Activated naive CD8-positive, alpha-beta T cell treated with anti-CD3 and anti-CD28 coated beads, Interleukin-2, amount 10 ng/mL, durations not matched to agents 7 days and 5 days (primary cell): ENCODE results near the gene TPH2. TPM values are rescaled to one million over a fixed set of nuclear protein-coding genes. Genes with fewer than 3 reads are reported as not detected.

Experiments
- ATAC-seq: fragments of 150-1000 bp; cut with Tn5 transposase; one replicate; pipeline ENCODE4 v1.10.0; 2021; ENCODE audit warnings: low read depth, moderate library complexity
- POLR2A ChIA-PET: fragments of 350-600 bp; sonication (Branson Sonifier 250); formaldehyde crosslinking; loops from one replicate; lab custom pipeline; 2021; ENCODE audit warnings: antibody characterized with exemption; lab: Charles Lee
- DNase-seq: peaks from one replicate; pipeline ENCODE4 v3.0.0; 2021
- H3K27ac Mint-ChIP-seq: one replicate; pipeline ENCODE4 v1.8.0; 2022; ENCODE audit warnings: mild to moderate bottlenecking, mixed read lengths
- H3K27me3 Mint-ChIP-seq: one replicate; pipeline ENCODE4 v1.8.0; 2022; ENCODE audit warnings: mild to moderate bottlenecking, moderate library complexity, mixed read lengths
- H3K36me3 Mint-ChIP-seq: one replicate; pipeline ENCODE4 v1.8.0; 2021; ENCODE audit warnings: mild to moderate bottlenecking, mixed read lengths
- H3K4me1 Mint-ChIP-seq: one replicate; pipeline ENCODE4 v1.8.0; 2021; ENCODE audit warnings: mixed read lengths
- H3K4me3 Mint-ChIP-seq: one replicate; pipeline ENCODE4 v1.8.0; 2022; ENCODE audit warnings: mild to moderate bottlenecking, moderate library complexity, mixed read lengths
- H3K9me3 Mint-ChIP-seq: one replicate; pipeline ENCODE4 v1.8.0; 2021; ENCODE audit warnings: mixed read lengths
- total RNA-seq, 2 experiments: library from RNA; stranded (reverse); gene quantifications; one replicate each; pipeline ENCODE4 v1.2.3, GENCODE V29; 2021

Gene TPH2
- total RNA-seq, 2 experiments from 2014 or later, result not detected

- DNase-seq, result no peak
- Mint-ChIP-seq H3K4me1 (no peaks in the 10 kb centered on the region), H3K27ac (no peak overlapping the region), H3K36me3 (no peaks in the 10 kb centered on the region), H3K27me3 (no peaks in the 10 kb centered on the region), H3K4me3 (no peak overlapping the region), H3K9me3 (peaks cover 6% of the 10 kb centered on the region)
- POLR2A ChIA-PET, result no interaction called here
- ATAC-seq, result no peak
These were observed 134.1 kb downstream of the TPH2 start for GRCh38 chr12:72072592-72073212.

DNA sequence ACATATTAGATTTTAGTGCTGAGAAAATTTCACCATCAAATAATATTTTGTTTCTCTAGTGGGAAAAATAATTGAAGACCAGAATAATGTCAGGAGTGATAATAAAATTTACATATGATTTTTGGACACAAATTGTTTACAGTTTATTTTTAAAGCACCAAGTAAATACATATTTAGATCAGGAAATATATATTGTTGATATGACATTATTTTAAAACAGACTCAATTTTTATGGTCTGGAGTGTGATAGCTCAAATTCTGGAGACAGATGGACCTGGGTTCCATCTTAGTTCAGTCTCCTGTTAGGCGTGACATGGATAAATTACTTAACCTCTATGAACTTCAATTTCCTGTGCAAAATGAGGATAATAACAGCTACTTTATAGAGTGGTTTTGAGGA is 135.4 kb downstream of the TPH2 start:
- Mint-ChIP-seq H3K27me3 (no peaks in the 10 kb centered on the region), H3K36me3 (no peaks in the 10 kb centered on the region), H3K9me3 (peaks cover 6% of the 10 kb centered on the region), H3K4me1 (no peaks in the 10 kb centered on the region), H3K4me3 (no peak overlapping the region), H3K27ac (no peak overlapping the region)
- DNase-seq (no peak), ATAC-seq (no peak)
- POLR2A ChIA-PET, result no interaction called here

- Mint-ChIP-seq H3K36me3 (no peaks in the 10 kb centered on the region), H3K4me3 (no peak overlapping the region), H3K9me3 (peaks cover 6% of the 10 kb centered on the region), H3K4me1 (no peaks in the 10 kb centered on the region), H3K27ac (no peak overlapping the region), H3K27me3 (no peaks in the 10 kb centered on the region)
- POLR2A ChIA-PET, result no interaction called here
- DNase-seq, result no peak
- ATAC-seq, result no peak
These were observed 136.3 kb downstream of the TPH2 start for GRCh38 chr12:72074956-72075355.

- H3K4me1 Mint-ChIP-seq, result no peaks in the 10 kb centered on the region
- H3K4me3 Mint-ChIP-seq, result no peak overlapping the region
- H3K27ac Mint-ChIP-seq, result no peak overlapping the region
- POLR2A ChIA-PET, result no interaction called here
- DNase-seq (no peak), ATAC-seq (no peak)
- peaks cover 6% of the 10 kb centered on the region for H3K9me3 Mint-ChIP-seq
- no peaks in the 10 kb centered on the region for H3K36me3 Mint-ChIP-seq
- no peaks in the 10 kb centered on the region for H3K27me3 Mint-ChIP-seq
These were observed 136.8 kb downstream of the TPH2 start for GRCh38 chr12:72075401-72075800.

DNA sequence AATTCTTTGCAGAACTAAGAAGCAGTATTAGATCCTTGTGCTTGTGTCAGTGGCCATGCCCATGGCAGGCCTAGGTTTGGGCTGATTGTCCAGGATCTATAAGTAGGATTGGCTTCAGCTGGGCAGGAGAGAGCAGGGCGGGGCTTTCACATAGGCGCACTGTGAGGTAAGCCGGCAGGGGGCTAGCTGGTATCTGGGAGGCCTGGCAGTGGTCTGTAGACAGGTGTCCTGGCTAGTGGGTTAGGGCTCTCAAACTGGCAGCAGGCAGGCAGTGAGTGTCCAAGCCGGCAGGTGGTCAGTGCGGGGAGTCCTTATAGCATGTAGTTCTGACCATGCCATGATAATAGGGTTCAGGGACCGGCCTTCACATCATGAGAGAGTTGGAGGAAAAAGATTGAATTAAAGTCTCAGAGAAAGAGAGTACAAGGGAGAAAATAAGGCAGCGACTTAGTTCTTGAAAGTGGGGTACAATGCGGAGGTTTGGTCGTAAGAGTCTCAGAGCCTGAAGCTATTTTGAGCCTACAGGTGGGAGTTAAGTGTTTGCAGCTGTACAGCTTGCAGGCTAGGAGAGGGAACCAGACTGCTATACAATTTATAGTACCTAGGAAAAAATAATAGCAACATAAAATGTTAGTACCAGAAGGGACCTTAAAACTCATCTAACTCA is 137.4 kb downstream of the TPH2 start:
- Mint-ChIP-seq H3K36me3 (no peaks in the 10 kb centered on the region), H3K9me3 (peaks cover 6% of the 10 kb centered on the region), H3K27ac (no peak overlapping the region), H3K4me1 (no peaks in the 10 kb centered on the region), H3K4me3 (no peak overlapping the region), H3K27me3 (no peaks in the 10 kb centered on the region)
- DNase-seq (no peak), ATAC-seq (no peak)
- POLR2A ChIA-PET, result no interaction called here

DNA sequence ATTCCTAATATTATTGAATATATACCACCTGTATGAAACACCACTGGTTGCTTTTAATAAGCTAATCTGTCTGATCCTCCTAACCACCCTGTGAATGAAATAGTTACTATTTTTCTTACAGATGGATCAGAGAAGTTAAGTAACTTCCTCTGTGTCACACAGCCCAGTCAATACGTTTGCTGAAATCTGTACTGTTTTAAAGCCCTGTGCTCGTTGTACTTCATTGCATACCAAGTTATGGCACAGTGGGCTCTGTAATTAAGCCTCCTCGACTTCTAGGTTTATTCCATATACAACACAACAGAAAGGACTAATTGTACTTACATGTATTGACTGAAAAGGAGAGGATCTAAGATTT is 137.9 kb downstream of the TPH2 start:
- no peak for DNase-seq
- Mint-ChIP-seq H3K27ac (no peak overlapping the region), H3K4me3 (no peak overlapping the region), H3K4me1 (no peaks in the 10 kb centered on the region), H3K36me3 (no peaks in the 10 kb centered on the region), H3K27me3 (no peaks in the 10 kb centered on the region), H3K9me3 (peaks cover 2% of the 10 kb centered on the region)
- ATAC-seq, result no peak
- POLR2A ChIA-PET, result no interaction called here

- no peaks in the 10 kb centered on the region for H3K27me3 Mint-ChIP-seq
These were observed 138.6 kb downstream of the TPH2 start for GRCh38 chr12:72077111-72077820.

GRCh38 chr12:72081777-72082176 is 143.1 kb downstream of the TPH2 start:
- H3K4me3 Mint-ChIP-seq, result no peak overlapping the region
- H3K27me3 Mint-ChIP-seq, result no peaks in the 10 kb centered on the region
- no peak overlapping the region for H3K27ac Mint-ChIP-seq
- H3K9me3 Mint-ChIP-seq, result no peaks in the 10 kb centered on the region
- ATAC-seq (no peak), DNase-seq (no peak)
- H3K4me1 Mint-ChIP-seq, result no peaks in the 10 kb centered on the region
- no peaks in the 10 kb centered on the region for H3K36me3 Mint-ChIP-seq
- POLR2A ChIA-PET, result no interaction called here

More at GRCh38 chr12:72077111-72077820, 138.6 kb downstream of the TPH2 start:
- Mint-ChIP-seq H3K4me3 (no peak overlapping the region), H3K9me3 (no peaks in the 10 kb centered on the region), H3K36me3 (no peaks in the 10 kb centered on the region), H3K27ac (no peak overlapping the region), H3K4me1 (no peaks in the 10 kb centered on the region)
- DNase-seq (no peak), ATAC-seq (no peak)
- POLR2A ChIA-PET, result no interaction called here

Other genes starting within 250 kb of the TPH2 start
- gene RAB21, start 184.0 kb upstream of the TPH2 start, total RNA-seq, result 10 to 100 TPM; 63.8 to 66.3 TPM
- gene TBC1D15, start 99.1 kb upstream of the TPH2 start, total RNA-seq, result 10 to 100 TPM; 46.7 to 55.7 TPM